Left ventricle myocardium inferior (tissue), 1 donor: ENCODE measurements around the gene KRTAP23-1. TPM values are rescaled to one million over a fixed set of nuclear protein-coding genes. Genes with fewer than 3 reads are reported as not detected.

Experiments
- DNase-seq: peaks from one replicate; pipeline ENCODE4 v3.0.0-alpha.2; 2020
- H3K27ac ChIP-seq: fragments of 200-600 bp; replicated peaks from 2 replicates; pipeline ENCODE4 v1.8.0; 2021
- H3K27me3 ChIP-seq: fragments of 200-600 bp; 2 replicates; pipeline ENCODE4 v1.8.0; 2021; ENCODE audit warnings: low read depth
- H3K36me3 ChIP-seq: fragments of 200-600 bp; 2 replicates; pipeline ENCODE4 v1.8.0; 2021
- H3K4me1 ChIP-seq: fragments of 200-600 bp; 2 replicates; pipeline ENCODE4 v1.8.0; 2021
- H3K4me3 ChIP-seq: fragments of 200-600 bp; 2 replicates; pipeline ENCODE4 v1.8.0; 2021; ENCODE audit warnings: mild to moderate bottlenecking, moderate library complexity
- H3K9me3 ChIP-seq: fragments of 200-600 bp; replicated peaks from 2 replicates; pipeline ENCODE4 v1.8.0; 2021
- CTCF ChIP-seq: fragments of 200-600 bp; IDR thresholded peaks from 2 replicates; pipeline ENCODE4 v1.8.0; 2021; ENCODE audit warnings: antibody characterized with exemption, mild to moderate bottlenecking, borderline replicate concordance
- intact Hi-C: fragments of 100-400 bp; cut with micrococcal nuclease; formaldehyde crosslinking; loops from one replicate; pipeline ENCODE4 v1.11.0; 2022
- long read RNA-seq: library from polyadenylated mRNA; unstranded; transcript quantifications from one replicate; pipeline ENCODE4 v2.0.0, GENCODE V29; 2021
- total RNA-seq: library from RNA; stranded (reverse); fragmentation: NEBNext Ultra II Directional; extraction: Animal tissue kit (Norgen Biotek cat#: 25700); gene quantifications from one replicate; pipeline ENCODE4 v1.2.1, GENCODE V29; 2021
- donor health status: DM: no; HTN: yes; CAD: no; lungs with severe emphysema.

The KRTAP23-1 gene
- not detected for total RNA-seq
- long read RNA-seq: 0 reads

GRCh38 chr21:30348506-30348905 lies at the start of gene KRTAP23-1:
Gene KRTAP23-1 (minus strand): TSS chr21:30348606. CDS start chr21:30348606, 0 bp downstream.
- Histone ChIP-seq H3K27me3 (no peaks in the 10 kb centered on the region), H3K27ac (no peak within 1 kb of the TSS), H3K36me3 (no peaks in the 10 kb centered on the region), H3K4me3 (no peak within 1 kb of the TSS), H3K9me3 (peaks cover 4% of the 10 kb centered on the region), H3K4me1 (no peaks in the 10 kb centered on the region)
- no peak for TF ChIP-seq CTCF
- DNase-seq: no peak
- intact Hi-C loops: loop anchor here (10.0 kb wide), 1 partner anchor 736 kb away; no protein-coding TSS in a partner anchor

GRCh38 chr21:30395731-30396130 lies 47.3 kb upstream of the KRTAP23-1 start, which contains the start of gene KRTAP13-1:
Gene KRTAP13-1 (plus strand): TSS chr21:30396031. CDS start chr21:30396087, 56 bp downstream.
- no peak for DNase-seq
- Histone ChIP-seq H3K9me3 (peaks cover 7% of the 10 kb centered on the region), H3K27ac (no peak within 1 kb of the TSS), H3K4me3 (no peak within 1 kb of the TSS), H3K27me3 (no peaks in the 10 kb centered on the region), H3K36me3 (no peaks in the 10 kb centered on the region), H3K4me1 (no peaks in the 10 kb centered on the region)
- no peak for TF ChIP-seq CTCF
- intact Hi-C loops: no loop called here

DNA sequence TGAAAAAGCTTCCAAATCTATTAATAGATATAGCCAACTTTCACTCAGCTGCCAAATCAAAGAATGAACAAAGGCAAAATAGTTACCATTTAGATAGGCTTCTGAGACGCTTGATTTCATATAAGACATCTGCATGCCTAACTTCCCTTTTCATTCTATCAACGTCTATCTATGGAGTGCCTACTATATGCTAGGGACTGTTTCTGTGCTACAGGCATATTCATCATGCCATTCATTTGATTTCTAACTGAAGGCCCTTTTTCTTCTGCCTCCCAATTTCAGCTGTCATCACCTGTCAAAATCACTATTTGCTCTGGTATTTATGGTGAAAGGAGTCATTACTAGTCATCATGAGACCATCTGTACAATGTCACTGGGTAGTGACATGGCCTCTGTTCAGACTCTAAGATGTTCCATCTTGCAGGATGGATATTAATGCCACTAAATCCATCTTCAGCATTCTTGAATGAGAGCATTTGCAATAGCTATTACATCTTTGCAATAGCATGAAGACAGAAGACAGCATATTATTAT lies 43.2 kb upstream of the KRTAP23-1 start:
- H3K9me3 ChIP-seq: peaks cover 22% of the 10 kb centered on the region
- H3K27me3 ChIP-seq: no peaks in the 10 kb centered on the region
- no peak overlapping the region for H3K27ac ChIP-seq
- H3K4me1 ChIP-seq: no peaks in the 10 kb centered on the region
- intact Hi-C loops: no loop called here
- H3K36me3 ChIP-seq: no peaks in the 10 kb centered on the region
- H3K4me3 ChIP-seq: no peak overlapping the region
- no peak for DNase-seq
- TF ChIP-seq CTCF: no peak

GRCh38 chr21:30382201-30382600 lies 33.8 kb upstream of the KRTAP23-1 start:
- DNase-seq: no peak
- H3K4me3 ChIP-seq: no peak overlapping the region
- no peak for TF ChIP-seq CTCF
- H3K27ac ChIP-seq: no peak overlapping the region
- no peaks in the 10 kb centered on the region for H3K36me3 ChIP-seq
- intact Hi-C loops: no loop called here
- no peaks in the 10 kb centered on the region for H3K9me3 ChIP-seq
- no peaks in the 10 kb centered on the region for H3K27me3 ChIP-seq
- no peaks in the 10 kb centered on the region for H3K4me1 ChIP-seq

DNA sequence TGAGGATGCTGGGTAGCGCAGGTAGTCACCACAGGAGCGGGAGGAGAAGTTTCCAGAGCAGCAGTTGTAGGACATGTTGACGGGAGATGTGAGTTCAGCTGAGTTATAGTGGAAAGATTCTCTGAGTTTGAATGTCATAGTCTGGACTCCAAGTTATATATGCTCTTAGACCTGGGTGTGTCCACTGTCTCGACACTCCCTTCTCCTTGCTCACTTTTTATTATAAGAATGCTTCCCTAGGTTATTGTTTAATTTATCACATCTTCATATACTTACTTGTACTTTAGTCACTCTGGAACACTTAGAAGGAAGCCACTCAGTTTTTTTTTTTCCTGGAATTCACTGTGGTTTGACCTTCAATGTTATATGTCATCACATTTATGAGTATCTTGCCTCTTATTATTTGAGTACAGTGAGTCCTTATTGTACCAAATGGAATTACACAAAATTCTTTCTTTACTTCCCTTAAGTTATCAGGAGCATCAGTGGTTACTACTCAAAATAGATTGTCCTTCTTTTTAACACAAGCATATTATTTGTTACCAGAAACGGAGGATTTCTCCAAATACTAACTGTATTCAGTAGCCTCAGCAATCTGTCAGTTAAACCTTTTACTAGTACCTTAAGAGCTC lies 23.8 kb upstream of the KRTAP23-1 start, which contains the start of gene KRTAP13-2:
Gene KRTAP13-2, minus strand, starts transcription at position 133 of the 632 bp plus-strand sequence. Its CDS starts 58 bp downstream, at position 75.
- no peak within 1 kb of the TSS for H3K27ac ChIP-seq
- H3K27me3 ChIP-seq: no peaks in the 10 kb centered on the region
- H3K9me3 ChIP-seq: peaks cover 10% of the 10 kb centered on the region
- no peak for DNase-seq
- H3K4me1 ChIP-seq: no peaks in the 10 kb centered on the region
- TF ChIP-seq CTCF: no peak
- H3K4me3 ChIP-seq: no peak within 1 kb of the TSS
- no peaks in the 10 kb centered on the region for H3K36me3 ChIP-seq
- intact Hi-C loops: no loop called here
